ENCODE results near the gene FAAP20.

FAAP20 gene

DNA sequence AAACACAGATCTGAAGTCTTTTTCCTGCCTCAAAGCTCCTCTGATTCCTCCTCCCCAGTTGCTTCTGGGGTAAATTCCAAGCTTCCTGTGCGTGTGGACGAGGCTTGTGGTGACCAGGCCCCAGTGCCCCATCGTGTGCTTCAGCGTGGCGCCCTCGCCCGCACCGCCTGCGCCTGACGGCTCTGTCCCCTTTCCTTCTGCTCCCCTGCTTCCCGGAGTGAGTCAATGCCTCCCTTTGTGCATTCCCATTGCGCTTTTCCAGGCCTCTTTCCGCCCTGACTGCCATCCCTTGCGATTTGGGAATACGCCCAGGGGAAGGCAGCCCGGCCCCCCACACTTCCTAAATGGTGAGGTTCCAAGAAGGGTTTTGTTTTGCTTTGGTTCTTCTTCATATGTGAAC is 36.3 kb downstream of the FAAP20 start:
- no peak overlapping the region for H2BK12ac ChIP-seq (ENCODE audit: low read length in 2 of 2)
- no peak overlapping the region for H2BK120ac ChIP-seq (ENCODE audit: low read depth, low read length)
- peaks cover 21% of the 10 kb centered on the region for H3K79me1 ChIP-seq (replicated peaks; ENCODE audit: low read length, poor library complexity, severe bottlenecking)
- H3K9ac ChIP-seq (ENCODE audit: low read length), result no peak overlapping the region
- H3K23ac ChIP-seq (ENCODE audit: low read length in 2 of 2), result no peak overlapping the region
- H3K4ac ChIP-seq (ENCODE audit: low read depth in 1 of 2, low read length in 2 of 2), result no peak overlapping the region
- H2BK15ac ChIP-seq (ENCODE audit: low read depth, poor library complexity, severe bottlenecking), result no peak overlapping the region
- no peak overlapping the region for H2AK5ac ChIP-seq (ENCODE audit: low read length, severe bottlenecking)
- H2AFZ ChIP-seq (ENCODE audit: low read depth, low read length), result no peak overlapping the region
- no peak overlapping the region for H3K4me2 ChIP-seq (ENCODE audit: low read length, poor library complexity, severe bottlenecking)
- DNase-seq, result no peak
- H3K36me3 ChIP-seq (ENCODE audit: control insufficient read depth in 1 of 2, insufficient read depth in 2 of 2, low read depth in 1 of 2, low read length in 2 of 2), result peaks cover 0 to 78% of the 10 kb centered on the region in 2 experiments
- peaks cover 0 to 31% of the 10 kb centered on the region in 2 experiments for H3K27me3 ChIP-seq (ENCODE audit: control insufficient read depth in 1 of 2, insufficient read depth in 1 of 2, low read length in 2 of 2)
- 90% methylated on average over 16 of the region's 16 CpGs for WGBS
- H3K4me1 ChIP-seq (ENCODE audit: control insufficient read depth, insufficient read depth, low read depth, low read length), result no peaks in the 10 kb centered on the region
- no peak overlapping the region for H3K27ac ChIP-seq (ENCODE audit: low read length, poor library complexity, severe bottlenecking)
- no peak overlapping the region for H3K4me3 ChIP-seq (ENCODE audit: insufficient read depth in 1 of 2, low read depth in 1 of 2, low read length in 2 of 2)
- H3K14ac ChIP-seq (ENCODE audit: low read length in 2 of 2), result no peak overlapping the region
- H4K91ac ChIP-seq (ENCODE audit: low read length), result no peak overlapping the region
- H3K9me3 ChIP-seq (ENCODE audit: control insufficient read depth, low read length), result no peaks in the 10 kb centered on the region
- H3K18ac ChIP-seq (ENCODE audit: low read depth in 1 of 2, low read length in 2 of 2), result no peak overlapping the region
- H4K8ac ChIP-seq (ENCODE audit: low read length), result no peak overlapping the region
- H2BK5ac ChIP-seq (ENCODE audit: low read depth, low read length, poor library complexity, severe bottlenecking), result no peak overlapping the region

DNA sequence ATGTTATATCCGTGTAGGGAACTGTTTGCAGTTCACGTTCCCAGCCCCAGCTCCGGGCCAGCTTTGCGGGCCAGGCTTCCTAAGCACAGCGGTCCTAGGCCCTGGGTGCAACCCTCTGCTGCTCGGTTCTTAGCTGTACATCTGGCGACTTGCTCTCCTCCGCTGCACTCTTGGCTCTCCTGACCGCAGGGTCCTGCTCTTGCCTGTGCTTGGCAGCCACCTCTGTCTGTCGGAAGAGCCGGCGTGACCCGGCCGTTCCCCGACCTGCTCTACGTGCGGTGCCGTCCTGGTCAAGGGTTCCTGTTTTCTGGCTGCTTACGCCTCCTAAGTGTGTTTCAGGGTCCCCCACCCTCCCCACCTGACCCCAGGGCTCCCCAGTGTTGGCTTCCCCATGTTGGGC is 36.7 kb downstream of the FAAP20 start:
- Histone ChIP-seq H2BK5ac (ENCODE audit: low read depth, low read length, poor library complexity, severe bottlenecking) (no peak overlapping the region), H3K79me1 (replicated peaks; ENCODE audit: low read length, poor library complexity, severe bottlenecking) (peaks cover 21% of the 10 kb centered on the region), H2BK12ac (ENCODE audit: low read length in 2 of 2) (no peak overlapping the region), H2AK5ac (ENCODE audit: low read length, severe bottlenecking) (no peak overlapping the region), H4K91ac (ENCODE audit: low read length) (no peak overlapping the region), H3K4me1 (ENCODE audit: control insufficient read depth, insufficient read depth, low read depth, low read length) (no peaks in the 10 kb centered on the region), H3K4me2 (ENCODE audit: low read length, poor library complexity, severe bottlenecking) (no peak overlapping the region), H2BK120ac (ENCODE audit: low read depth, low read length) (no peak overlapping the region), H3K9ac (ENCODE audit: low read length) (no peak overlapping the region), H2BK15ac (ENCODE audit: low read depth, poor library complexity, severe bottlenecking) (no peak overlapping the region), H3K36me3 (ENCODE audit: control insufficient read depth in 1 of 2, insufficient read depth in 2 of 2, low read depth in 1 of 2, low read length in 2 of 2) (peaks cover 0 to 78% of the 10 kb centered on the region in 2 experiments), H3K4ac (ENCODE audit: low read depth in 1 of 2, low read length in 2 of 2) (no peak overlapping the region), H3K23ac (ENCODE audit: low read length in 2 of 2) (no peak overlapping the region), H3K18ac (ENCODE audit: low read depth in 1 of 2, low read length in 2 of 2) (no peak overlapping the region), H3K27me3 (ENCODE audit: control insufficient read depth in 1 of 2, insufficient read depth in 1 of 2, low read length in 2 of 2) (peaks cover 0 to 32% of the 10 kb centered on the region in 2 experiments), H3K4me3 (ENCODE audit: insufficient read depth in 1 of 2, low read depth in 1 of 2, low read length in 2 of 2) (no peak overlapping the region), H4K8ac (ENCODE audit: low read length) (no peak overlapping the region), H2AFZ (ENCODE audit: low read depth, low read length) (no peak overlapping the region), H3K14ac (ENCODE audit: low read length in 2 of 2) (no peak overlapping the region), H3K9me3 (ENCODE audit: control insufficient read depth, low read length) (no peaks in the 10 kb centered on the region), H3K27ac (ENCODE audit: low read length, poor library complexity, severe bottlenecking) (no peak overlapping the region)
- no peak for DNase-seq
- 96% methylated on average over 19 of the region's 19 CpGs for WGBS

DNA sequence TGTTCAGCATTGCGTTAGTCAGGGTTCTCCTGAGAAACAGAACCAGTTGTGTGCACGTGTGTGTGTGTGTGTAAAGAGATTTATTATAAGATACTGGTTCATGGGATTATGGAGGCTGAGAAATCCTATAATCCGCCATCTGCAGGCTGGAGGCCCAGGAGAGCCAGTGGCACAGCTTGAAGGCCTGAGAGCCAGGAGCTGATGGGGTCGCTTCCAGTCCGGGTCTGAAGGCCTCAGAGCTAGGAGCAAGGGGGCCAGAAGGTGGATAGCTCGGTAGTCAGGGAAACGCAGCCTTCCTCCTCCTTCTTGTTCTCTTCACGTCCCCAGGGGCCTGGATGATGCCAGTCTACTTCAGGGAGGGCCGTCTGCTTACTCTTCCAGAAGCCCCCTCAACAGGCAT is 37.7 kb downstream of the FAAP20 start:
- no peak overlapping the region for H3K23ac ChIP-seq (ENCODE audit: low read length in 2 of 2)
- no peak overlapping the region for H2AK5ac ChIP-seq (ENCODE audit: low read length, severe bottlenecking)
- H2BK15ac ChIP-seq (ENCODE audit: low read depth, poor library complexity, severe bottlenecking), result no peak overlapping the region
- H2BK12ac ChIP-seq (ENCODE audit: low read length in 2 of 2), result no peak overlapping the region
- H4K8ac ChIP-seq (ENCODE audit: low read length), result no peak overlapping the region
- no peak overlapping the region for H2BK5ac ChIP-seq (ENCODE audit: low read depth, low read length, poor library complexity, severe bottlenecking)
- H3K14ac ChIP-seq (ENCODE audit: low read length in 2 of 2), result no peak overlapping the region
- no peak overlapping the region for H3K4me3 ChIP-seq (ENCODE audit: insufficient read depth in 1 of 2, low read depth in 1 of 2, low read length in 2 of 2)
- H3K27ac ChIP-seq (ENCODE audit: low read length, poor library complexity, severe bottlenecking), result no peak overlapping the region
- peaks cover 0 to 37% of the 10 kb centered on the region in 2 experiments for H3K27me3 ChIP-seq (ENCODE audit: control insufficient read depth in 1 of 2, insufficient read depth in 1 of 2, low read length in 2 of 2)
- peaks cover 0 to 80% of the 10 kb centered on the region in 2 experiments for H3K36me3 ChIP-seq (ENCODE audit: control insufficient read depth in 1 of 2, insufficient read depth in 2 of 2, low read depth in 1 of 2, low read length in 2 of 2)
- H2AFZ ChIP-seq (ENCODE audit: low read depth, low read length), result no peak overlapping the region
- no peak overlapping the region for H3K4me2 ChIP-seq (ENCODE audit: low read length, poor library complexity, severe bottlenecking)
- no peak overlapping the region for H2BK120ac ChIP-seq (ENCODE audit: low read depth, low read length)
- H3K9me3 ChIP-seq (ENCODE audit: control insufficient read depth, low read length), result no peaks in the 10 kb centered on the region
- no peak overlapping the region for H3K9ac ChIP-seq (ENCODE audit: low read length)
- no peak for DNase-seq
- no peak overlapping the region for H4K91ac ChIP-seq (ENCODE audit: low read length)
- whole genome bisulfite sequencing, result 79% methylated on average over 9 of the region's 9 CpGs
- no peak overlapping the region for H3K4ac ChIP-seq (ENCODE audit: low read depth in 1 of 2, low read length in 2 of 2)
- H3K4me1 ChIP-seq (ENCODE audit: control insufficient read depth, insufficient read depth, low read depth, low read length), result no peaks in the 10 kb centered on the region
- peaks cover 21% of the 10 kb centered on the region for H3K79me1 ChIP-seq (replicated peaks; ENCODE audit: low read length, poor library complexity, severe bottlenecking)
- no peak overlapping the region for H3K18ac ChIP-seq (ENCODE audit: low read depth in 1 of 2, low read length in 2 of 2)

DNA sequence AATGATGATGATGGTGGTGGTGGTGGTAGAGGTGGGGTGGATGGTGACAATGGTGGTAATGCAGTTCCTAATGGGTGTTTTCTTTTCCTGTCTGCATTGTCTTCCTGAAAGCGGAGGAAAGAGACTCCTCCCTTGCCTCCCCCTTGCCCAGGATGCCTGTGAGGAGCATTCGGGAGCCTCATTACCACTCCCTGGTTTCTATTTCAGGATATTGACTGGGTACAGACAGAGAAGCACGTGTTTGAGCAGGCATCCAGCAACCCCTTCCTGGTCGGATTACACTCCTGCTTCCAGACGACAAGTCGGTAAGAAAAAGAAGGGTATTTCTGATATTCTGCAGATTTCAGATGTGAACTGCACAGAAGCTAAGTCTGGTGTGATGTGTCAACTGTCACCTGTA is 38.8 kb downstream of the FAAP20 start:
- Histone ChIP-seq H3K14ac (ENCODE audit: low read length in 2 of 2) (no peak overlapping the region), H3K36me3 (ENCODE audit: control insufficient read depth in 1 of 2, insufficient read depth in 2 of 2, low read depth in 1 of 2, low read length in 2 of 2) (peaks cover 0 to 78% of the 10 kb centered on the region in 2 experiments), H3K23ac (ENCODE audit: low read length in 2 of 2) (no peak overlapping the region), H4K8ac (ENCODE audit: low read length) (no peak overlapping the region), H3K4me3 (ENCODE audit: insufficient read depth in 1 of 2, low read depth in 1 of 2, low read length in 2 of 2) (no peak overlapping the region), H3K9me3 (ENCODE audit: control insufficient read depth, low read length) (no peaks in the 10 kb centered on the region), H2AFZ (ENCODE audit: low read depth, low read length) (no peak overlapping the region), H3K79me1 (replicated peaks; ENCODE audit: low read length, poor library complexity, severe bottlenecking) (peaks cover 19% of the 10 kb centered on the region), H3K9ac (ENCODE audit: low read length) (no peak overlapping the region), H2BK120ac (ENCODE audit: low read depth, low read length) (no peak overlapping the region), H2BK12ac (ENCODE audit: low read length in 2 of 2) (no peak overlapping the region), H3K18ac (ENCODE audit: low read depth in 1 of 2, low read length in 2 of 2) (no peak overlapping the region), H3K4me1 (ENCODE audit: control insufficient read depth, insufficient read depth, low read depth, low read length) (no peaks in the 10 kb centered on the region), H3K27ac (ENCODE audit: low read length, poor library complexity, severe bottlenecking) (no peak overlapping the region), H4K91ac (ENCODE audit: low read length) (no peak overlapping the region), H2BK15ac (ENCODE audit: low read depth, poor library complexity, severe bottlenecking) (no peak overlapping the region), H2AK5ac (ENCODE audit: low read length, severe bottlenecking) (no peak overlapping the region), H2BK5ac (ENCODE audit: low read depth, low read length, poor library complexity, severe bottlenecking) (no peak overlapping the region), H3K4me2 (ENCODE audit: low read length, poor library complexity, severe bottlenecking) (no peak overlapping the region), H3K4ac (ENCODE audit: low read depth in 1 of 2, low read length in 2 of 2) (no peak overlapping the region), H3K27me3 (ENCODE audit: control insufficient read depth in 1 of 2, insufficient read depth in 1 of 2, low read length in 2 of 2) (peaks cover 0 to 46% of the 10 kb centered on the region in 2 experiments)
- 81% methylated on average over 6 of the region's 6 CpGs for WGBS
- DNase-seq, result no peak

Measured in mesenchymal stem cell (in vitro differentiated cells and primary cell).